DOHH2 (cell line): ENCODE results near the gene ABHD13.

ENCODE experiments used
- H3F3A ChIP-seq: fragments of 200-600 bp; sonication (generic), shearing (Covaris generic); 2 replicates; pipeline ENCODE4 v1.6.0; 2016; ENCODE audit warnings: antibody characterized with exemption, mild to moderate bottlenecking; ENCODE audit not compliant: control insufficient read depth, insufficient read depth
- H3K27ac ChIP-seq: fragments of 200-600 bp; sonication (generic); 2 replicates; pipeline ENCODE4 v1.5.1; 2014; ENCODE audit warnings: low read depth, mild to moderate bottlenecking, low read length, moderate library complexity
- H3K27me3 ChIP-seq: fragments of 200-600 bp; sonication (generic); 2 replicates; pipeline ENCODE4 v1.6.1; 2014; ENCODE audit warnings: mild to moderate bottlenecking, low read length, mixed read lengths; ENCODE audit not compliant: control insufficient read depth
- H3K36me3 ChIP-seq: fragments of 200-600 bp; sonication (generic); 2 replicates; pipeline ENCODE4 v1.6.1; 2014; ENCODE audit warnings: mild to moderate bottlenecking, low read length, moderate library complexity, mixed read lengths; ENCODE audit not compliant: control insufficient read depth
- H3K4me1 ChIP-seq: fragments of 200-600 bp; sonication (generic); 2 replicates; pipeline ENCODE4 v1.6.1; 2014; ENCODE audit warnings: mild to moderate bottlenecking, low read length, mixed read lengths; ENCODE audit not compliant: control insufficient read depth
- H3K4me2 ChIP-seq: fragments of 200-600 bp; sonication (generic); 2 replicates; pipeline ENCODE4 v1.6.0; 2014; ENCODE audit warnings: mild to moderate bottlenecking, low read length, moderate library complexity
- H3K4me3 ChIP-seq: fragments of 200-600 bp; sonication (generic); 2 replicates; pipeline ENCODE4 v1.5.1; 2014; ENCODE audit warnings: mild to moderate bottlenecking, low read length, mixed read lengths
- H3K79me2 ChIP-seq: fragments of 200-600 bp; sonication (generic); 2 replicates; pipeline ENCODE4 v1.6.1; 2014; ENCODE audit warnings: mild to moderate bottlenecking, low read length, mixed read lengths; ENCODE audit not compliant: control insufficient read depth
- H3K9me2 ChIP-seq: fragments of 200-600 bp; sonication (generic); replicated peaks from 2 replicates; pipeline ENCODE4 v1.6.1; 2014; ENCODE audit warnings: mild to moderate bottlenecking, low read length, mixed read lengths; ENCODE audit not compliant: control insufficient read depth
- H3K9me3 ChIP-seq: fragments of 200-600 bp; sonication (generic); 2 replicates; pipeline ENCODE4 v1.6.1; 2014; ENCODE audit warnings: antibody characterized with exemption, low read length, mixed read lengths; ENCODE audit not compliant: control insufficient read depth, insufficient read depth
- H4K20me1 ChIP-seq: fragments of 200-600 bp; sonication (generic); 2 replicates; pipeline ENCODE4 v1.6.0; 2014; ENCODE audit warnings: low read depth, mild to moderate bottlenecking, antibody characterized with exemption, low read length, moderate library complexity; ENCODE audit not compliant: control insufficient read depth, insufficient read depth
- CTCF ChIP-seq: fragments of 200-600 bp; sonication (generic); IDR thresholded peaks from one replicate; pipeline ENCODE4 v1.5.1; 2014; ENCODE audit warnings: antibody characterized with exemption, mild to moderate bottlenecking, low read depth, low read length; ENCODE audit not compliant: poor library complexity, severe bottlenecking
- EZH2phosphoT487 ChIP-seq: fragments of 200-600 bp; sonication (generic); IDR thresholded peaks from 2 replicates; pipeline ENCODE4 v1.6.1; 2017; ENCODE audit warnings: borderline replicate concordance, mild to moderate bottlenecking, antibody characterized with exemption, low read length, moderate library complexity, mixed read lengths

ABHD13 gene

DNA sequence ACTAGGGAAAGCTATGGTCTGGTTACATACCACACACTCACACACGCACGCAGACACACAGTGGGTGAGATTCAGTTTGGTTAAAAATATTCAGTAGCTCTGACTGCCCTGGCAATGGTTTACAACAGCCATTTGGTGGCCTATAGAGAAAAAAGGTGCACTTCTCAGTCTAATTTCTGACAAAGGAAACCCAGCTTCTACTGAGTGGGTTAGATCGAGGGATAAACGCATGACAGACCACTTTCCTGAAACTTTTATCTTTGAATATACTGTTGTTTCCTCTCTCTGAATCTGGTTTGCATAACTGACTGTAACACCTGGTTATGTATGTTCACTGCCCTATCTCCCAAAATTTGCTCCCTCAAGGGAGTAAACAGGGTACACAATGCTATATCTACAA, 5.3 kb upstream of the ABHD13 start:
- H3K79me2 ChIP-seq: peaks cover 38% of the 10 kb centered on the region
- no peaks in the 10 kb centered on the region for H3K27me3 ChIP-seq
- peak overlapping the region; percentile 83 for H3K4me2 ChIP-seq
- H3K4me1 ChIP-seq: peaks cover 62% of the 10 kb centered on the region
- peaks cover 31% of the 10 kb centered on the region for H3F3A ChIP-seq
- H3K27ac ChIP-seq: peak overlapping the region; percentile 84
- H3K9me2 ChIP-seq: no peaks in the 10 kb centered on the region
- TF ChIP-seq EZH2phosphoT487 (no peak), CTCF (no peak)
- no peaks in the 10 kb centered on the region for H4K20me1 ChIP-seq
- H3K36me3 ChIP-seq: peaks cover 32% of the 10 kb centered on the region
- no peaks in the 10 kb centered on the region for H3K9me3 ChIP-seq
- peak overlapping the region; percentile 79 for H3K4me3 ChIP-seq

DNA sequence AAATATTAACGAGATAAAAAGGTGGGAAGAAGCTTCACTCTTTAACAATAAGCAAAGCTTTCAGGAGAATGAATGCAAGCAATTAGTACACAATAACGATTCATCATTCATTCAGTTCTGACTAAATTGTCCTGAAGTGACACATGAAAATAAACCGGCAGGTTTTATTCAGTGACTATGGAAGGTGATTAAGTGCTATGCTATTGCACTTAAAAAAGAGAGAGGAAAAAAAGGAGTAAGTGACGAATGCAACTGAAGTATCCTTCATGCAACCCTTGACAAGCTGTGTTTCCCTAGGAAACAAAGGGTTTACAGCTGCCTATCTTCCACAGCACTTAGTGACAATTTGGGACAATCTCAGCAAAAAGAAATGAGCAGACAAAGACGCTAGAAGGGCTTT, 4.2 kb upstream of the ABHD13 start:
- Histone ChIP-seq H3K4me1 (peaks cover 62% of the 10 kb centered on the region), H3K4me3 (peak overlapping the region; percentile 79), H3K27me3 (no peaks in the 10 kb centered on the region), H3K4me2 (peak overlapping the region; percentile 83), H3K79me2 (peaks cover 48% of the 10 kb centered on the region), H3K36me3 (peaks cover 27% of the 10 kb centered on the region), H3K9me2 (no peaks in the 10 kb centered on the region), H3K27ac (peak overlapping the region; percentile 84), H3F3A (peaks cover 31% of the 10 kb centered on the region), H3K9me3 (no peaks in the 10 kb centered on the region), H4K20me1 (no peaks in the 10 kb centered on the region)
- TF ChIP-seq CTCF: no peak
- TF ChIP-seq EZH2phosphoT487: no peak

GRCh38 chr13:108214441-108215271, 3.5 kb upstream of the ABHD13 start:
- TF ChIP-seq EZH2phosphoT487 (no peak), CTCF (no peak)
- Histone ChIP-seq H3K4me2 (peak overlapping the region; percentile 83), H3F3A (peaks cover 31% of the 10 kb centered on the region), H3K9me2 (no peaks in the 10 kb centered on the region), H3K79me2 (peaks cover 55% of the 10 kb centered on the region), H3K4me1 (peaks cover 69% of the 10 kb centered on the region), H3K27me3 (no peaks in the 10 kb centered on the region), H4K20me1 (peaks cover 5% of the 10 kb centered on the region), H3K27ac (peak overlapping the region; percentile 84), H3K4me3 (peak overlapping the region; percentile 79), H3K9me3 (no peaks in the 10 kb centered on the region), H3K36me3 (peaks cover 21% of the 10 kb centered on the region)
